ENCODE data around the gene RUNX2. TPM values are rescaled to one million over a fixed set of nuclear protein-coding genes. Genes with fewer than 3 reads are reported as not detected.

The RUNX2 gene
- total and polyA plus RNA-seq, 4 donors: 1.8 to 6.7 (median 3.2) TPM

- H3K27ac ChIP-seq (ENCODE audit: low read depth in 1 of 2, low read length in 1 of 2): no peak overlapping the region
- no peak overlapping the region for H3K4me3 ChIP-seq
- H3K4me1 ChIP-seq (ENCODE audit: control insufficient read depth in 5 of 5, insufficient read depth in 5 of 5, low read length in 5 of 5): peaks cover 0 to 17% (median 0%) of the 10 kb centered on the region in 5 donors
- 34 to 64% methylated on average over 2 of the region's 2 CpGs for WGBS, 2 donors
- no peak for TF ChIP-seq CTCF (IDR thresholded peaks at IDR 0.05; ENCODE audit: control extremely low read depth, extremely low read depth)
- no peak for DNase-seq
- no peak for ATAC-seq (ENCODE audit: insufficient read depth, low FRiP score)
- H3K9me3 ChIP-seq (ENCODE audit: control insufficient read depth in 4 of 4, insufficient read depth in 3 of 4, low read length in 3 of 4): no peaks in the 10 kb centered on the region
- H3K36me3 ChIP-seq (ENCODE audit: control insufficient read depth in 4 of 4, insufficient read depth in 4 of 4, low read length in 4 of 4): no peaks in the 10 kb centered on the region
- peaks cover 0 to 2% (median 0%) of the 10 kb centered on the region in 3 donors for H3K27me3 ChIP-seq (ENCODE audit: control insufficient read depth in 3 of 3, insufficient read depth in 3 of 3, low read length in 2 of 3)
- H3K9ac ChIP-seq (ENCODE audit: insufficient read depth in 1 of 2, low read length in 2 of 2): no peak overlapping the region
Observed at GRCh38 chr6:45610832-45611231, 282.7 kb downstream of the RUNX2 start.

- WGBS, 2 donors: 92 to 95% methylated on average over 2 of the region's 2 CpGs
- peaks cover 0 to 2% (median 0%) of the 10 kb centered on the region in 3 donors for H3K27me3 ChIP-seq (ENCODE audit: control insufficient read depth in 3 of 3, insufficient read depth in 3 of 3, low read length in 2 of 3)
- peaks cover 0 to 17% (median 0%) of the 10 kb centered on the region in 5 donors for H3K4me1 ChIP-seq (ENCODE audit: control insufficient read depth in 5 of 5, insufficient read depth in 5 of 5, low read length in 5 of 5)
- no peak for TF ChIP-seq CTCF (IDR thresholded peaks at IDR 0.05; ENCODE audit: control extremely low read depth, extremely low read depth)
- no peak overlapping the region for H3K27ac ChIP-seq (ENCODE audit: low read depth in 1 of 2, low read length in 1 of 2)
- H3K9me3 ChIP-seq (ENCODE audit: control insufficient read depth in 4 of 4, insufficient read depth in 3 of 4, low read length in 3 of 4): no peaks in the 10 kb centered on the region
- no peak overlapping the region for H3K9ac ChIP-seq (ENCODE audit: insufficient read depth in 1 of 2, low read length in 2 of 2)
- DNase-seq (no peak), ATAC-seq (ENCODE audit: insufficient read depth, low FRiP score) (no peak)
- no peaks in the 10 kb centered on the region for H3K36me3 ChIP-seq (ENCODE audit: control insufficient read depth in 4 of 4, insufficient read depth in 4 of 4, low read length in 4 of 4)
- no peak overlapping the region for H3K4me3 ChIP-seq
Observed at GRCh38 chr6:45611491-45611890, 283.4 kb downstream of the RUNX2 start.

GRCh38 chr6:45613656-45614055 is 285.5 kb downstream of the RUNX2 start:
- no peak overlapping the region for H3K9ac ChIP-seq (ENCODE audit: insufficient read depth in 1 of 2, low read length in 2 of 2)
- H3K27me3 ChIP-seq (ENCODE audit: control insufficient read depth in 3 of 3, insufficient read depth in 3 of 3, low read length in 2 of 3): no peaks in the 10 kb centered on the region
- H3K9me3 ChIP-seq (ENCODE audit: control insufficient read depth in 4 of 4, insufficient read depth in 3 of 4, low read length in 3 of 4): no peaks in the 10 kb centered on the region
- H3K27ac ChIP-seq (ENCODE audit: low read depth in 1 of 2, low read length in 1 of 2): no peak overlapping the region
- ATAC-seq (ENCODE audit: insufficient read depth, low FRiP score) (peak; percentile 42), DNase-seq (peak; percentile 95 to 99 (median 99))
- H3K36me3 ChIP-seq (ENCODE audit: control insufficient read depth in 4 of 4, insufficient read depth in 4 of 4, low read length in 4 of 4): no peaks in the 10 kb centered on the region
- TF ChIP-seq CTCF (IDR thresholded peaks at IDR 0.05; ENCODE audit: control extremely low read depth, extremely low read depth): no peak
- peaks cover 0 to 17% (median 0%) of the 10 kb centered on the region in 5 donors for H3K4me1 ChIP-seq (ENCODE audit: control insufficient read depth in 5 of 5, insufficient read depth in 5 of 5, low read length in 5 of 5)
- 65 to 77% methylated on average over 9 of the region's 9 CpGs for WGBS, 2 donors
- H3K4me3 ChIP-seq: no peak overlapping the region

Data from lung (tissue), 12 donors.